Uterus (tissue), 2 donors: Measurements from ENCODE around the gene LTBP2.

ENCODE experiments used
- CTCF ChIP-seq, 4 experiments: fragments of 200-600 bp in 2 of 4; fragments of 450-650 bp in 2 of 4; sonication (generic) in 2 of 4; IDR thresholded peaks; one replicate each; pipeline ENCODE4 v1.5.1; 2016 to 2019; ENCODE audit warnings: antibody characterized with exemption in 4 of 4, mild to moderate bottlenecking in 2 of 4, moderate library complexity in 1 of 4
- POLR2A ChIP-seq, 2 donors: fragments of 450-650 bp; IDR thresholded peaks; one replicate each; pipeline ENCODE4 v1.6.1; 2016; ENCODE audit warnings: antibody characterized with exemption in 2 of 2, mild to moderate bottlenecking in 1 of 2, moderate library complexity in 1 of 2

DNA sequence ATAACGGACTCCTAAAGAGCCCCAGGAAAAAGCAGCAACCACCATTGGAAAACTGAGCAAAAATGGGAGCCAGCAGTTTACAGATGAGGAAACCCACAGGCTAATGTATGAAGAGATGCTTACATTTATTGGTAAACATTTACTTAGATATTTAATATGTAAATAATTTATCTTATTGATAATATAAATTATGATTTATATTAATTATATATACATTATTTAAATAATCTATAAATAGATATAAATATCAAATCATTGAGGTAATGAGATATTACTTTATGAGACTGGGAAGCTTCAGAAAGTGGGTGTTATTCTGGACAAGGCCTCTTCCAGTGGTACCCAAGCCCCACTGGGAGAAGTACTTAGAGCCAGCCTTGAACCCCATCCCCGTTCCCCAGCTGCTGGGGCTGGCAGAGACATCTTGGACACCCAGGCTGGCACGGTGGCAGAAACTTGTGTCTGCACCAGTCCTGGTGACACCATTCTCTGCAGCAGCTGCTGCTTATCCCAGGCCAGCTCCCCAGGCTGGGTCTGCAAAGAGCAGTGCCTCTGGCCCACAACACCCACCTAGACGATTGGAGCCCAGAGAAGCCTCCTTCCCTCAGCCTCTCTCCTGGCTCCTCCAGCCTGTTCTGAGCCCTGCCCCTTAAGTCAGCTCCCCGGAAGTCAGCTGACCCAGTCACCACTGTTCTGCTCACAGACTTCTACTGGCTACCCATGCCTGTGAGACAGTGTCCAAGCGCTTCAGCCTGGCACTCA is 92.5 kb downstream of the LTBP2 start:
- TF ChIP-seq POLR2A (IDR thresholded peaks at IDR 0.05) (no peak), CTCF (IDR thresholded peaks at IDR 0.05) (no peak)
